Endothelial cell of umbilical vein (primary cell): ENCODE measurements around the gene GADD45G. TPM values are rescaled to one million over a fixed set of nuclear protein-coding genes. Genes with fewer than 3 reads are reported as not detected.

Experiments
- BruUV-seq: library from RNA; stranded (reverse); fragments of 400-500 nt; replicated peaks from 2 replicates; lab custom pipeline; 2021; lab: Mats Ljungman, UMichigan
- CTCF ChIA-PET: fragments of 300-600, 350-600 bp; sonication (Branson Sonifier 250); formaldehyde crosslinking; loops from one replicate; lab custom pipeline; 2021; ENCODE audit warnings: antibody characterized with exemption, inconsistent platforms; lab: Charles Lee
- POLR2A ChIA-PET: fragments of 300-600, 350-600 bp; sonication (Branson Sonifier 250); formaldehyde crosslinking; loops from one replicate; lab custom pipeline; 2021; ENCODE audit warnings: antibody characterized with exemption, inconsistent platforms; lab: Charles Lee
- DNase-seq: peaks from one replicate; pipeline ENCODE4 v3.0.0-alpha.2; 2011; ENCODE audit warnings: low read depth, low spot score
- FAIRE-seq: peaks from 2 replicates; lab custom pipeline; 2011; peaks lifted over from hg19 to GRCh38; lab: Jason Lieb, UNC
- H2AFZ ChIP-seq: 2 replicates; pipeline ENCODE4 v1.6.0; 2012; ENCODE audit warnings: low read depth, low read length, control low read depth, inconsistent platforms
- H3K27ac ChIP-seq: 2 replicates; pipeline ENCODE4 v1.5.1; 2011; ENCODE audit warnings: low read depth, mild to moderate bottlenecking, control low read depth, low read length, moderate library complexity; ENCODE audit not compliant: insufficient read depth
- H3K27me3 ChIP-seq, 2 experiments: 2 replicates each; pipeline versions ENCODE4 v1.6.0 to v1.6.1; 2011; ENCODE audit warnings: low read length in 2 of 2, mixed read lengths in 1 of 2; ENCODE audit not compliant: control insufficient read depth in 2 of 2, insufficient read depth in 2 of 2
- H3K36me3 ChIP-seq, 2 experiments: 2 replicates in 1 of 2; 3 replicates in 1 of 2; pipeline ENCODE4 v1.5.1; 2011; ENCODE audit warnings: low read length in 2 of 2, mild to moderate bottlenecking in 1 of 2, moderate library complexity in 1 of 2; ENCODE audit not compliant: control insufficient read depth in 2 of 2, insufficient read depth in 2 of 2; ENCODE audit errors: extremely low read depth in 1 of 2
- H3K4me1 ChIP-seq: 3 replicates; pipeline ENCODE4 v1.5.1; 2011; ENCODE audit warnings: mild to moderate bottlenecking, low read length; ENCODE audit not compliant: control insufficient read depth, insufficient read depth; ENCODE audit errors: extremely low read depth
- H3K4me2 ChIP-seq: 2 replicates; pipeline ENCODE4 v1.6.1; 2011; ENCODE audit warnings: low read length, control low read depth, mixed read lengths; ENCODE audit not compliant: insufficient read depth
- H3K4me3 ChIP-seq, 3 experiments: fragments of 200-600 bp in 1 of 3; sonication (generic), shearing (Covaris generic) in 1 of 3; replicated peaks in 1 of 3; 2 replicates each; pipeline ENCODE4 v1.5.1; 2011 to 2016; ENCODE audit warnings: control low read depth in 3 of 3, low read length in 3 of 3, mild to moderate bottlenecking in 2 of 3, inconsistent platforms in 1 of 3, low read depth in 1 of 3, moderate library complexity in 1 of 3; ENCODE audit not compliant: insufficient read depth in 1 of 3
- H3K79me2 ChIP-seq: 2 replicates; pipeline ENCODE4 v1.6.0; 2012; ENCODE audit warnings: low read length, inconsistent platforms; ENCODE audit not compliant: control insufficient read depth, insufficient read depth
- H3K9ac ChIP-seq: replicated peaks from 2 replicates; pipeline ENCODE3; 2011; ENCODE audit warnings: low read length, control low read depth; ENCODE audit not compliant: insufficient read depth; ENCODE audit errors: extremely low read depth
- H3K9me1 ChIP-seq: replicated peaks from 3 replicates; pipeline ENCODE4 v1.6.0; 2011; ENCODE audit warnings: mild to moderate bottlenecking, low read length; ENCODE audit not compliant: control insufficient read depth, insufficient read depth; ENCODE audit errors: extremely low read depth
- H3K9me3 ChIP-seq: replicated peaks from 2 replicates; pipeline ENCODE4 v1.5.1; 2012; ENCODE audit warnings: low read length, inconsistent platforms; ENCODE audit not compliant: control insufficient read depth, insufficient read depth
- H4K20me1 ChIP-seq: replicated peaks from 2 replicates; pipeline ENCODE3; 2011; ENCODE audit warnings: mild to moderate bottlenecking, low read length; ENCODE audit not compliant: control insufficient read depth, insufficient read depth; ENCODE audit errors: extremely low read depth
- FOS ChIP-seq: IDR thresholded peaks from 2 replicates; pipeline ENCODE4 v1.6.1; 2011; ENCODE audit warnings: mild to moderate bottlenecking, low read length, moderate library complexity, borderline replicate concordance; ENCODE audit not compliant: insufficient read depth
- GATA2 ChIP-seq: IDR thresholded peaks from 2 replicates; pipeline ENCODE4 v1.7.0; 2011; ENCODE audit warnings: low read depth, mild to moderate bottlenecking, moderate library complexity, mixed read lengths, low read length; ENCODE audit not compliant: insufficient read length, insufficient read depth
- JUN ChIP-seq: IDR thresholded peaks from 2 replicates; pipeline ENCODE4 v1.6.1; 2011; ENCODE audit warnings: borderline replicate concordance, low read depth; ENCODE audit not compliant: insufficient read length, insufficient read depth
- MYC ChIP-seq: IDR thresholded peaks from one replicate; pipeline ENCODE4 v1.6.1; 2011; ENCODE audit warnings: mild to moderate bottlenecking, low read depth, low read length
- POLR2A ChIP-seq: IDR thresholded peaks from 2 replicates; pipeline ENCODE4 v1.6.1; 2012; ENCODE audit warnings: low read depth, mild to moderate bottlenecking, control low read depth, low read length
- POLR2AphosphoS5 ChIP-seq: IDR thresholded peaks from 2 replicates; pipeline ENCODE4 v1.6.1; 2012; ENCODE audit warnings: low read depth, mild to moderate bottlenecking, control low read depth, low read length, moderate library complexity; ENCODE audit not compliant: insufficient read depth
- dilution Hi-C: fragments of 300-500 bp; cut with MboI; formaldehyde crosslinking; loops from one replicate; pipeline ENCODE4 v1.15.0; 2019; ENCODE audit warnings: low sequenced_read_pairs; ENCODE audit not compliant: extremely low pct_ligation_motif_present
- intact Hi-C: fragments of 100-400 bp; cut with micrococcal nuclease; formaldehyde crosslinking; loops from one replicate; pipeline ENCODE4 v1.10.0; 2022
- polyA plus RNA-seq, 4 experiments: library from polyadenylated mRNA; depleted of rRNA in 3 of 4; stranded (reverse) in 3 of 4; unstranded in 1 of 4; fragments of >200 nt; gene quantifications; 2 replicates each; pipeline versions ENCODE4 v1.2.1 to v1.2.3, GENCODE V29; 2011 to 2012; ENCODE audit warnings: missing spikeins in 1 of 4
- total RNA-seq: library from RNA; stranded (reverse); gene quantifications from 2 replicates; pipeline ENCODE4 v1.2.3, GENCODE V29; 2021
- TF ChIP-seq, protein P1 (sequence below): IDR thresholded peaks from 2 replicates; pipeline ENCODE4 v1.6.1; 2011; ENCODE audit not compliant: insufficient read depth, insufficient read length
- TF ChIP-seq, protein P2 (sequence below), 2 donors: IDR thresholded peaks; 1 replicate in 1 of 2; 2 replicates in 1 of 2; pipeline ENCODE4 v1.5.1; 2011; ENCODE audit warnings: low read length in 2 of 2, mild to moderate bottlenecking in 2 of 2, moderate library complexity in 2 of 2, control low read depth in 1 of 2, inconsistent platforms in 1 of 2, low read depth in 1 of 2; ENCODE audit not compliant: insufficient read depth in 1 of 2; ENCODE audit errors: extremely low read depth in 1 of 2

Gene GADD45G
- total and polyA plus RNA-seq, 2 donors (not counting 3 experiments of a cell fraction or from before 2014, with no cell fraction given), result 0.44 to 0.64 TPM

DNA sequence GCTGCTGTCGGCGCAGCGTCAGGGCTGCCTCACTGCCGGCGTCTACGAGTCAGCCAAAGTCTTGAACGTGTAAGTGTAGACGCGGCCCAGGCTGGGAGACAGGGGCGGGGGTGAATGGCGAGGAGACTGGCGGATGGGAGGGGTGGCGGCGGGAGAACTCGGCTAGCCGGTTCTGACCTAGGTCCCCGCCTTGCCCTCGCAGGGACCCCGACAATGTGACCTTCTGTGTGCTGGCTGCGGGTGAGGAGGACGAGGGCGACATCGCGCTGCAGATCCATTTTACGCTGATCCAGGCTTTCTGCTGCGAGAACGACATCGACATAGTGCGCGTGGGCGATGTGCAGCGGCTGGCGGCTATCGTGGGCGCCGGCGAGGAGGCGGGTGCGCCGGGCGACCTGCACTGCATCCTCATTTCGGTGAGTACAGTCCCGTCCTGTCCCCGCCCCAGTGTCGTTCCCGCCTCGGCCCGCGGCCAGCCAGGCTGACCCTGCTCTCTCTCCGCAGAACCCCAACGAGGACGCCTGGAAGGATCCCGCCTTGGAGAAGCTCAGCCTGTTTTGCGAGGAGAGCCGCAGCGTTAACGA is 745 bp downstream of the GADD45G start:
- BruUV-seq, result TSS peak; percentile 21
- no peak for FAIRE-seq
- H3K4me1 ChIP-seq, result peaks cover 34% of the 10 kb centered on the region
- H3K27me3 ChIP-seq, result peaks cover 8 to 9% of the 10 kb centered on the region in 2 experiments
- peak overlapping the region; percentile 56 for H3K4me2 ChIP-seq
- H3K9me3 ChIP-seq, result no peaks in the 10 kb centered on the region
- H4K20me1 ChIP-seq, result no peaks in the 10 kb centered on the region
- H3K9ac ChIP-seq, result peak overlapping the region; percentile 4
- ChIA-PET CTCF (interaction anchor here (0.8 to 8.1 kb wide), 5 partner anchors 12 to 1265 kb away, joined by 3 to 373 read pairs (median 3); no protein-coding TSS in a partner anchor), POLR2A (interaction anchor here (1.0 kb wide), 1 partner anchor 497 kb away, joined by 3 read pairs; no protein-coding TSS in a partner anchor)
- no peaks in the 10 kb centered on the region for H3K79me2 ChIP-seq
- no peaks in the 10 kb centered on the region for H3K36me3 ChIP-seq
- DNase-seq, result peak; percentile 42
- no peak for TF ChIP-seq POLR2A
- no peak for TF ChIP-seq MYC
- no peak for TF ChIP-seq JUN
- no peak for TF ChIP-seq GATA2
- TF ChIP-seq, protein P1, sequence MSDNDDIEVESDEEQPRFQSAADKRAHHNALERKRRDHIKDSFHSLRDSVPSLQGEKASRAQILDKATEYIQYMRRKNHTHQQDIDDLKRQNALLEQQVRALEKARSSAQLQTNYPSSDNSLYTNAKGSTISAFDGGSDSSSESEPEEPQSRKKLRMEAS, result no peak
- no peak for TF ChIP-seq POLR2AphosphoS5
- TF ChIP-seq, protein P2, sequence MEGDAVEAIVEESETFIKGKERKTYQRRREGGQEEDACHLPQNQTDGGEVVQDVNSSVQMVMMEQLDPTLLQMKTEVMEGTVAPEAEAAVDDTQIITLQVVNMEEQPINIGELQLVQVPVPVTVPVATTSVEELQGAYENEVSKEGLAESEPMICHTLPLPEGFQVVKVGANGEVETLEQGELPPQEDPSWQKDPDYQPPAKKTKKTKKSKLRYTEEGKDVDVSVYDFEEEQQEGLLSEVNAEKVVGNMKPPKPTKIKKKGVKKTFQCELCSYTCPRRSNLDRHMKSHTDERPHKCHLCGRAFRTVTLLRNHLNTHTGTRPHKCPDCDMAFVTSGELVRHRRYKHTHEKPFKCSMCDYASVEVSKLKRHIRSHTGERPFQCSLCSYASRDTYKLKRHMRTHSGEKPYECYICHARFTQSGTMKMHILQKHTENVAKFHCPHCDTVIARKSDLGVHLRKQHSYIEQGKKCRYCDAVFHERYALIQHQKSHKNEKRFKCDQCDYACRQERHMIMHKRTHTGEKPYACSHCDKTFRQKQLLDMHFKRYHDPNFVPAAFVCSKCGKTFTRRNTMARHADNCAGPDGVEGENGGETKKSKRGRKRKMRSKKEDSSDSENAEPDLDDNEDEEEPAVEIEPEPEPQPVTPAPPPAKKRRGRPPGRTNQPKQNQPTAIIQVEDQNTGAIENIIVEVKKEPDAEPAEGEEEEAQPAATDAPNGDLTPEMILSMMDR (IDR thresholded peaks at IDR 0.05; ENCODE audit: extremely low read depth in 1 of 2, insufficient read depth in 1 of 2, low read depth in 1 of 2, low read length in 2 of 2), result no peak
- no peak for TF ChIP-seq FOS
- peak overlapping the region; percentile 69 for H2AFZ ChIP-seq
- dilution Hi-C loops (no loop called here), intact Hi-C loops (loop anchor here (1.0 to 2.0 kb wide), 4 partner anchors 57 to 425 kb away; no protein-coding TSS in a partner anchor)
- H3K27ac ChIP-seq, result no peak overlapping the region
- H3K9me1 ChIP-seq, result no peaks in the 10 kb centered on the region
- peak overlapping the region; percentile 24 to 60 (median 42) for H3K4me3 ChIP-seq
